GM15510 (cell line): ENCODE data around the gene PHLPP1.

Source experiments
- POLR2A ChIP-seq: IDR thresholded peaks from 3 replicates; pipeline ENCODE4 v1.6.1; 2011; ENCODE audit warnings: borderline replicate concordance; ENCODE audit not compliant: insufficient read length; ENCODE audit errors: extremely low read depth

Gene PHLPP1

DNA sequence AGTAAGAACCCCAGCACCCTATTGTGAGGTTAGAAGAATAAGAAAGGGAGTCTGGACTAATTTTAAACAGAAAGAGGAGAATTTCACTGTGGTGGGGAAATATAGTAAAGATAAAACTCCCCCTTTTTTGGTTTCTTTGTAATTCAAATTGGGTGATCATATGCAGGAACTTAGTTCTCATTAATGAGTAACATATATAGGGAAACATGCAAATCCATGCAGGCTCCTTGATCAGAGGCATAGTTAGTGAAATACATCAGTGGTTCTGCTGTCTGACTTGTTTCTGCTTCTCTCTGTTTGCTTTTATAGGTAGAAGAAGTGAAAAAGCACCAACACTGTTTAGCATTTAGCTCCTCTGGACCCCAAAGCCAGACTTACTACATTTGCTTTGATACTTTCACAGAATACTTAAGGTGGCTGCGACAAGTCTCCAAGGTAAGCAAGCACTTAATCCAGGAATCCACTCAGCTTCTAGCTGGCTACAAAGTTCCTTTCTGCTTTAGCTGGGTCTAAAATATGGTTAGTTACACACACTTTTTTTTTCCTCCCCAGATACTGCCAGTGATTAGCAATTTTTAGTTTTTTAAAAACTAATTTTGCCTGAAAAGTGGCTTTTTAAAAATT lies 123.2 kb downstream of the PHLPP1 start:
- TF ChIP-seq POLR2A: no peak

- no peak for TF ChIP-seq POLR2A
Measured at GRCh38 chr18:62839874-62840713, 124.8 kb downstream of the PHLPP1 start.

GRCh38 chr18:62841405-62841804 lies 126.1 kb downstream of the PHLPP1 start:
- TF ChIP-seq POLR2A: no peak

GRCh38 chr18:62842898-62843297 lies 127.6 kb downstream of the PHLPP1 start:
- no peak for TF ChIP-seq POLR2A

- TF ChIP-seq POLR2A: no peak
Measured at GRCh38 chr18:62844850-62845643, 129.7 kb downstream of the PHLPP1 start.

DNA sequence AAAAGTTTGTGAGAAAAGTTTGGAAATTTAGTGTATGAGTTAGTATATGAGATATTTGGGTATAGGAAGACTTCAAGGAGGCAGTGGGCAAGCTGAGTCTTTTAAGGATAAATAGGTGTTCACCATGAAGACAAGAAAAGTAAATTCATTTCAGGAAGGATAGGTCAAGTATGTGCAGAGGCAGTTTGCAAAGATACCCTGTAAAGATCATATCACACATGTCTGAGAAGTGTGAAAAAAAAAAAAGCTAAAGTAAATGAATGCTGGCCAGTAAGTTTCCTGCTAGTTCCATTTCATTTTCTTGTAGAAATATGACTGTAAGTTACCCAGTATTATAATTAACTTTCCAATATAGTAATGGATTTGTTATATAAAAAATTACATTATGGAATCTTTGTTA lies 131.0 kb downstream of the PHLPP1 start:
- TF ChIP-seq POLR2A: no peak

DNA sequence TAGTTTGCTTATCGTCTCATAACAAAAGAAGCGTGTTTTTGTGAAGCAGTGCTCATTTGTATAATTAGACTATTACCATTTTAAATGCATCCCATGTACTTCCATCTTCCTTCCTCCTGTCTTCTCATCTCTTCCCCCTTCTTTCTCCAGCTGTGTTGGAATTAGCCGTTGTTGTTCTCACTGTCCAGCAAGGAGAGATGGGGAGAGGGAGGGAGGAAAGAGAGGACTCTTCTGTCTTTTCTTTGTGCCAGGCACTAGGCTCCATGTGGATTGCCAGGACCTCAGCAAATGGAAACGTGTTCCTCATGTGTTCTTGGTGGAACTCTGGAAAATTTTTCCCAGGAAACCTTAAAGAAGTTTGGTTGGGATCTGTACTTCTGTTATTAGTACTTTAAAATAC lies 131.7 kb downstream of the PHLPP1 start:
- TF ChIP-seq POLR2A: no peak

DNA sequence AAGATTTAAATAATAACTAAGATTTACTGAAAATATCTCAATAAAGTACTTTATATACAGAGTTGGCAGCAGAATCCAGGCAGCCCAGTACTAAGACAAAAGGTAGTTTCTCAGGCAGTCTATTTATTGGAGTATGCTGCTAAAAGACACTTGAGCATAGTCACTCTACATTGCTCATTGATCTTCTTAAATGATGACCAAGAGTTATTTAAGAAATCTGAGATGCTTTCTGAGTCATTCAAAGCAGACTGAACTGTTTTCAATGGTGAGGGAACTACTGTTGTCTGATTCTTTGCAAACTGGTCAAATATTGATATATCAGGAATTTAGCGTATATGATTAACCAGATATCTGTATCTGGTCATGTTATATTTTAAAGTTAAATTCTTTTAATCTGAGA lies 133.6 kb downstream of the PHLPP1 start:
- TF ChIP-seq POLR2A: no peak

- TF ChIP-seq POLR2A: no peak
Measured at GRCh38 chr18:62850619-62851306, 135.4 kb downstream of the PHLPP1 start.

DNA sequence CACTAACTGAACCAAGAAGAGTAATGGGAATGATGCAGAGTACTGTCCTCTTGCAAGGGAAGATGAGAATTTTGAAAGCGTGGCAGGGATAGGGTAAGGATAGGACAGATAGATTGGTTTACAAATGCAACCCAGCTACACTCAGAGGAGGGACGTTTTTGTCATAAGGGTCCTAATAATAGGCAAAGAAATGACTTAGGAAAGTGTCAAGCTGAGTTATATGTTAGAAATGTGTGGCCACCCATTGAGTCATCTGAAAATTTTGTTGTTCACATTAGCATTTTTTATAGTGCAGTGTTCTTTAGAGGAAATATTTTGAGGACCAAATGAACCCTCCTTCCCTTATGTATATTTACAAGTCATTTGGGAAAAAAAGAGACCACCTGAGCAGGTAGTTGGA lies 137.5 kb downstream of the PHLPP1 start:
- no peak for TF ChIP-seq POLR2A

- TF ChIP-seq POLR2A: no peak
Measured at GRCh38 chr18:62856294-62856693, 141.0 kb downstream of the PHLPP1 start.

DNA sequence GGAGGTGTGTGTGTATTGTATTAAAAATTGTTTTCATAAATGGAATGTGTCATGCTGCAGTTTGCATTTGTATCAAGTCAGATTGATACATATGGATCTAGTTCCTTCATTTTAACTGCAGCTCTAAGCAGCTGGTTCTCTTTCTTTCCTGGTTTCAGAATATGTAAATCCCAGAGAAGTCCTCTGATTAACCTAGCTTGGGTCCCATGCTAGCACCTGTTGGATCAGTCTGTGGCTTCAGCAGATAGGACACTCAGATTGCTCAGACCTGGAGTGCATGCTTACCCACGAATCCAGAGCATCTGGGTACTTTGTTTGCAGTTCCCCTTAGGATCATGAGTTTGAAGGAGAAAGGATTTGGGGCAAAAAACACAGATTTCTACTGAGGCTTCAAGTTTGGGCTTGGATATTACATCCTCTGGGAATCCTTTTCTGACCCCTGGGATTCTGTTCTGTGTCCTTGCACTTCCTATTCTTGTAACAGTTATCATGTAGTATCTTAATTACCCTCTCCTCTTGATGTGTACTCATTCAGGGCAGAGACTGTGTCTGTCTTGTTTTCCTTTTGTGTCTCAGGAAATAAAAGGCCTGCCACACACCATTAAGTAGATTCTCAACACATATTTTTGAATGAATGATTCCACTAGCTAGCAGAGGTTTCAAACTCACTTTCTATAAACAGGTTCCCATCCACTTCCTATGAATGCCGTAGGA lies 142.1 kb downstream of the PHLPP1 start:
- no peak for TF ChIP-seq POLR2A

- TF ChIP-seq POLR2A: no peak
Measured at GRCh38 chr18:62860062-62860461, 144.7 kb downstream of the PHLPP1 start.

- TF ChIP-seq POLR2A: no peak
Measured at GRCh38 chr18:62862466-62862865, 147.1 kb downstream of the PHLPP1 start.
